ENCODE data around the gene SOCS6.
"Not testable (repeated sequence)": the region's sequence is repeated elsewhere in the genome, so short reads cannot be mapped to it uniquely, and the experiment has no call there.

The SOCS6 gene

GRCh38 chr18:70333316-70333715 is 44.5 kb downstream of the SOCS6 start:
- Histone ChIP-seq H3K27ac (ENCODE audit: low read depth in 2 of 2, low read length in 2 of 2) (no peak overlapping the region), H3K9me3 (ENCODE audit: control insufficient read depth in 2 of 2, low read length in 2 of 2) (peaks cover 0 to 4% of the 10 kb centered on the region in 2 donors), H3K9ac (ENCODE audit: low read depth in 1 of 2, low read length in 2 of 2) (no peak overlapping the region), H3K36me3 (ENCODE audit: control insufficient read depth in 2 of 2, insufficient read depth in 2 of 2, low read length in 2 of 2) (peaks cover 0 to 6% of the 10 kb centered on the region in 2 donors), H3K27me3 (ENCODE audit: control insufficient read depth in 2 of 2, insufficient read depth in 2 of 2, low read length in 2 of 2) (no peaks in the 10 kb centered on the region), H3K4me3 (ENCODE audit: low read length in 2 of 2) (no peak overlapping the region), H3K4me1 (ENCODE audit: control insufficient read depth in 2 of 2, insufficient read depth in 2 of 2, low read length in 2 of 2) (no peaks in the 10 kb centered on the region)

GRCh38 chr18:70333757-70334156 is 44.9 kb downstream of the SOCS6 start:
- Histone ChIP-seq H3K4me1 (ENCODE audit: control insufficient read depth in 2 of 2, insufficient read depth in 2 of 2, low read length in 2 of 2) (no peaks in the 10 kb centered on the region), H3K36me3 (ENCODE audit: control insufficient read depth in 2 of 2, insufficient read depth in 2 of 2, low read length in 2 of 2) (peaks cover 0 to 6% of the 10 kb centered on the region in 2 donors), H3K9ac (ENCODE audit: low read depth in 1 of 2, low read length in 2 of 2) (no peak overlapping the region), H3K9me3 (ENCODE audit: control insufficient read depth in 2 of 2, low read length in 2 of 2) (peaks cover 0 to 4% of the 10 kb centered on the region in 2 donors), H3K4me3 (ENCODE audit: low read length in 2 of 2) (no peak overlapping the region), H3K27me3 (ENCODE audit: control insufficient read depth in 2 of 2, insufficient read depth in 2 of 2, low read length in 2 of 2) (no peaks in the 10 kb centered on the region), H3K27ac (ENCODE audit: low read depth in 2 of 2, low read length in 2 of 2) (no peak overlapping the region)

GRCh38 chr18:70334264-70334663 is 45.4 kb downstream of the SOCS6 start:
- Histone ChIP-seq H3K9me3 (ENCODE audit: control insufficient read depth in 2 of 2, low read length in 2 of 2) (peaks cover 0 to 4% of the 10 kb centered on the region in 2 donors), H3K9ac (ENCODE audit: low read depth in 1 of 2, low read length in 2 of 2) (no peak overlapping the region), H3K36me3 (ENCODE audit: control insufficient read depth in 2 of 2, insufficient read depth in 2 of 2, low read length in 2 of 2) (peaks cover 0 to 6% of the 10 kb centered on the region in 2 donors), H3K27me3 (ENCODE audit: control insufficient read depth in 2 of 2, insufficient read depth in 2 of 2, low read length in 2 of 2) (no peaks in the 10 kb centered on the region), H3K4me1 (ENCODE audit: control insufficient read depth in 2 of 2, insufficient read depth in 2 of 2, low read length in 2 of 2) (no peaks in the 10 kb centered on the region), H3K4me3 (ENCODE audit: low read length in 2 of 2) (no peak overlapping the region), H3K27ac (ENCODE audit: low read depth in 2 of 2, low read length in 2 of 2) (no peak overlapping the region)

- Histone ChIP-seq H3K36me3 (ENCODE audit: control insufficient read depth in 2 of 2, insufficient read depth in 2 of 2, low read length in 2 of 2) (peaks cover 0 to 6% of the 10 kb centered on the region in 2 donors), H3K4me3 (ENCODE audit: low read length in 2 of 2) (no peak overlapping the region), H3K9me3 (ENCODE audit: control insufficient read depth in 2 of 2, low read length in 2 of 2) (peaks cover 0 to 4% of the 10 kb centered on the region in 2 donors), H3K4me1 (ENCODE audit: control insufficient read depth in 2 of 2, insufficient read depth in 2 of 2, low read length in 2 of 2) (no peaks in the 10 kb centered on the region), H3K27ac (ENCODE audit: low read depth in 2 of 2, low read length in 2 of 2) (no peak overlapping the region), H3K9ac (ENCODE audit: low read depth in 1 of 2, low read length in 2 of 2) (no peak overlapping the region), H3K27me3 (ENCODE audit: control insufficient read depth in 2 of 2, insufficient read depth in 2 of 2, low read length in 2 of 2) (no peaks in the 10 kb centered on the region)
These were observed 46.0 kb downstream of the SOCS6 start for GRCh38 chr18:70334728-70335329.

GRCh38 chr18:70335892-70336726 is 47.3 kb downstream of the SOCS6 start:
- H3K27me3 ChIP-seq (ENCODE audit: control insufficient read depth in 2 of 2, insufficient read depth in 2 of 2, low read length in 2 of 2): no peaks in the 10 kb centered on the region
- no peaks in the 10 kb centered on the region for H3K4me1 ChIP-seq (ENCODE audit: control insufficient read depth in 2 of 2, insufficient read depth in 2 of 2, low read length in 2 of 2)
- H3K9me3 ChIP-seq (ENCODE audit: control insufficient read depth in 2 of 2, low read length in 2 of 2): peaks cover 0 to 4% of the 10 kb centered on the region in 2 donors
- no peak overlapping the region for H3K27ac ChIP-seq (ENCODE audit: low read depth in 2 of 2, low read length in 2 of 2)
- H3K4me3 ChIP-seq (ENCODE audit: low read length in 2 of 2): no peak overlapping the region
- peaks cover 0 to 2% of the 10 kb centered on the region in 2 donors for H3K36me3 ChIP-seq (ENCODE audit: control insufficient read depth in 2 of 2, insufficient read depth in 2 of 2, low read length in 2 of 2)
- no peak overlapping the region for H3K9ac ChIP-seq (ENCODE audit: low read depth in 1 of 2, low read length in 2 of 2)

- no peak overlapping the region for H3K4me3 ChIP-seq (ENCODE audit: low read length in 2 of 2)
- no peaks in the 10 kb centered on the region for H3K4me1 ChIP-seq (ENCODE audit: control insufficient read depth in 2 of 2, insufficient read depth in 2 of 2, low read length in 2 of 2)
- no peaks in the 10 kb centered on the region for H3K27me3 ChIP-seq (ENCODE audit: control insufficient read depth in 2 of 2, insufficient read depth in 2 of 2, low read length in 2 of 2)
- H3K27ac ChIP-seq (ENCODE audit: low read depth in 2 of 2, low read length in 2 of 2): no peak overlapping the region
- H3K9ac ChIP-seq (ENCODE audit: low read depth in 1 of 2, low read length in 2 of 2): no peak overlapping the region
- H3K9me3 ChIP-seq (ENCODE audit: control insufficient read depth in 2 of 2, low read length in 2 of 2): peaks cover 0 to 4% of the 10 kb centered on the region in 2 donors
- peaks cover 0 to 2% of the 10 kb centered on the region in 2 donors for H3K36me3 ChIP-seq (ENCODE audit: control insufficient read depth in 2 of 2, insufficient read depth in 2 of 2, low read length in 2 of 2)
These were observed 48.5 kb downstream of the SOCS6 start for GRCh38 chr18:70337139-70337972.

- H3K4me1 ChIP-seq (ENCODE audit: control insufficient read depth in 2 of 2, insufficient read depth in 2 of 2, low read length in 2 of 2): no peaks in the 10 kb centered on the region
- no peaks in the 10 kb centered on the region for H3K27me3 ChIP-seq (ENCODE audit: control insufficient read depth in 2 of 2, insufficient read depth in 2 of 2, low read length in 2 of 2)
- no peak overlapping the region for H3K4me3 ChIP-seq (ENCODE audit: low read length in 2 of 2)
- no peak overlapping the region for H3K27ac ChIP-seq (ENCODE audit: low read depth in 2 of 2, low read length in 2 of 2)
- peaks cover 0 to 2% of the 10 kb centered on the region in 2 donors for H3K9me3 ChIP-seq (ENCODE audit: control insufficient read depth in 2 of 2, low read length in 2 of 2)
- peaks cover 0 to 2% of the 10 kb centered on the region in 2 donors for H3K36me3 ChIP-seq (ENCODE audit: control insufficient read depth in 2 of 2, insufficient read depth in 2 of 2, low read length in 2 of 2)
- H3K9ac ChIP-seq (ENCODE audit: low read depth in 1 of 2, low read length in 2 of 2): no peak overlapping the region
These were observed 50.0 kb downstream of the SOCS6 start for GRCh38 chr18:70338890-70339289.

- Histone ChIP-seq H3K27ac (ENCODE audit: low read depth in 2 of 2, low read length in 2 of 2) (no peak overlapping the region), H3K9ac (ENCODE audit: low read depth in 1 of 2, low read length in 2 of 2) (no peak overlapping the region), H3K4me1 (ENCODE audit: control insufficient read depth in 2 of 2, insufficient read depth in 2 of 2, low read length in 2 of 2) (no peaks in the 10 kb centered on the region), H3K9me3 (ENCODE audit: control insufficient read depth in 2 of 2, low read length in 2 of 2) (no peaks in the 10 kb centered on the region), H3K36me3 (ENCODE audit: control insufficient read depth in 2 of 2, insufficient read depth in 2 of 2, low read length in 2 of 2) (peaks cover 0 to 2% of the 10 kb centered on the region in 2 donors), H3K4me3 (ENCODE audit: low read length in 2 of 2) (no peak overlapping the region), H3K27me3 (ENCODE audit: control insufficient read depth in 2 of 2, insufficient read depth in 2 of 2, low read length in 2 of 2) (no peaks in the 10 kb centered on the region)
These were observed 51.1 kb downstream of the SOCS6 start for GRCh38 chr18:70339915-70340314.

GRCh38 chr18:70348481-70348880 is 59.6 kb downstream of the SOCS6 start:
- H3K4me1 ChIP-seq (ENCODE audit: control insufficient read depth in 2 of 2, insufficient read depth in 2 of 2, low read length in 2 of 2); H3K9ac ChIP-seq (ENCODE audit: low read depth in 1 of 2, low read length in 2 of 2); H3K27me3 ChIP-seq (ENCODE audit: control insufficient read depth in 2 of 2, insufficient read depth in 2 of 2, low read length in 2 of 2); H3K36me3 ChIP-seq (ENCODE audit: control insufficient read depth in 2 of 2, insufficient read depth in 2 of 2, low read length in 2 of 2); H3K9me3 ChIP-seq (ENCODE audit: control insufficient read depth in 2 of 2, low read length in 2 of 2); H3K4me3 ChIP-seq (ENCODE audit: low read length in 2 of 2); H3K27ac ChIP-seq (ENCODE audit: low read depth in 2 of 2, low read length in 2 of 2): not testable (repeated sequence)

GRCh38 chr18:70349316-70349715 is 60.5 kb downstream of the SOCS6 start:
- Histone ChIP-seq H3K36me3 (ENCODE audit: control insufficient read depth in 2 of 2, insufficient read depth in 2 of 2, low read length in 2 of 2) (peaks cover 0 to 10% of the 10 kb centered on the region in 2 donors), H3K9me3 (ENCODE audit: control insufficient read depth in 2 of 2, low read length in 2 of 2) (no peaks in the 10 kb centered on the region), H3K4me1 (ENCODE audit: control insufficient read depth in 2 of 2, insufficient read depth in 2 of 2, low read length in 2 of 2) (no peaks in the 10 kb centered on the region), H3K27ac (ENCODE audit: low read depth in 2 of 2, low read length in 2 of 2) (no peak overlapping the region), H3K27me3 (ENCODE audit: control insufficient read depth in 2 of 2, insufficient read depth in 2 of 2, low read length in 2 of 2) (no peaks in the 10 kb centered on the region), H3K4me3 (ENCODE audit: low read length in 2 of 2) (no peak overlapping the region), H3K9ac (ENCODE audit: low read depth in 1 of 2, low read length in 2 of 2) (no peak overlapping the region)

All from mucosa of rectum (tissue), 2 donors.